A549 (cell line): ENCODE measurements around the gene OSTC.

ENCODE experiments used
- BCL3 ChIP-seq: fragments of >200 bp; sonication (Bioruptor Twin); formaldehyde crosslinking; IDR thresholded peaks from 3 replicates; pipeline ENCODE4 v1.6.1; 2016
- EP300 ChIP-seq, 2 experiments: fragments of >200 bp; sonication (Bioruptor Twin); formaldehyde crosslinking; IDR thresholded peaks; 2 replicates in 1 of 2; 3 replicates in 1 of 2; pipeline ENCODE4 v1.6.1; 2016 to 2017
- ESRRA ChIP-seq: fragments of 150-350 bp; IDR thresholded peaks from 2 replicates; pipeline ENCODE4 v1.6.1; 2014; ENCODE audit warnings: mild to moderate bottlenecking, low read length, borderline replicate concordance
- JUN ChIP-seq, 2 experiments: fragments of >200 bp; sonication (Bioruptor Twin); formaldehyde crosslinking; IDR thresholded peaks; 2 replicates in 1 of 2; 3 replicates in 1 of 2; pipeline ENCODE4 v1.6.1; 2016 to 2017
- JUNB ChIP-seq: fragments of >200 bp; sonication (Bioruptor Twin); formaldehyde crosslinking; IDR thresholded peaks from 2 replicates; pipeline ENCODE4 v1.6.1; 2016
- MAFK ChIP-seq: fragments of 450-650 bp; IDR thresholded peaks from 2 replicates; pipeline ENCODE4 v1.6.1; 2014; ENCODE audit not compliant: partially characterized antibody
- PBX3 ChIP-seq: IDR thresholded peaks from 2 replicates; pipeline ENCODE4 v1.6.1; 2012
- PHF8 ChIP-seq: fragments of 200-600 bp; sonication (generic); IDR thresholded peaks from 2 replicates; pipeline ENCODE4 v1.6.1; 2016; ENCODE audit warnings: low read depth, mild to moderate bottlenecking, antibody characterized with exemption, moderate library complexity, borderline replicate concordance
- POLR2A ChIP-seq: IDR thresholded peaks from 2 replicates; pipeline ENCODE4 v1.6.1; 2012; ENCODE audit warnings: mild to moderate bottlenecking, low read length
- ZFP36 ChIP-seq: fragments of 450-650 bp; IDR thresholded peaks from 2 replicates; pipeline ENCODE4 v1.6.1; 2014; ENCODE audit warnings: borderline replicate concordance; ENCODE audit not compliant: partially characterized antibody
- TF ChIP-seq, protein P1 (sequence below): fragments of >200 bp; sonication (Bioruptor Twin); formaldehyde crosslinking; IDR thresholded peaks from 3 replicates; pipeline ENCODE4 v1.5.1; 2016
- TF ChIP-seq, protein P2 (sequence below): IDR thresholded peaks from 2 replicates; pipeline ENCODE4 v1.6.1; 2012

DNA sequence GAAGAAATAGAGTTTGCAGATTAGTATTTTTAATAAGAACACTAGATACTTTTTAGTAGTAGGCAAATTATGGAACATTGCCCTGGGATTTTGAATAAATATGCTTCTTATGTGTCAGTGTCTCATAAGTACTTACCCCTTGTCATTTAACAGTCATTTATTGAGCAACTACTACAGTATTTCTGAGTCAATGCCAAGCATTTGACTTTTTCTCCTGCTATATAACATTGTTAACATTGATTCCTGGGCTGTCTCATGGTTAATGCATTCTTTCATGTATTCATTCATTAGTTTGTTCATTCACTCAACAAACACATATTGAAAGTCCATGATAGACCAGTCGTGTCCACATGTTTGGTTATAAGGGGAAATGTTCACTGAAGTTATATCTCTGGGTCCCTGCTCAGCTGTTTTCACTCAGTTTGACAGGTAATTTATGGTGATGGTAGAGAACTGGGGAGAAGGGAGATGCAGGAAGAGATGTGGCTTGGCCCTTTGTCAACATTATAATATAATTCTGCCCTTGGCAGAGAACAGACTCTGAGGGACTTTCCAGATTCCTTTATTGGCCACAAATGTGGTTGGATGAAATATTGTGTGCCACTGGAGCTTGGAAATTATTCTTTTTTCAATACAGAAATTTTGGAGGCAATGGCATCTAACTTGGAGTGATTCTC lies 49.8 kb downstream of the OSTC start:
- TF ChIP-seq PHF8 (no peak), MAFK (no peak), PBX3 (no peak), BCL3 (no peak), ESRRA (no peak), EP300 (IDR thresholded peaks at IDR 0.05) (no peak), JUN (IDR thresholded peaks at IDR 0.05) (no peak), JUNB (no peak), POLR2A (no peak), ZFP36 (no peak)
- TF ChIP-seq, protein P1, sequence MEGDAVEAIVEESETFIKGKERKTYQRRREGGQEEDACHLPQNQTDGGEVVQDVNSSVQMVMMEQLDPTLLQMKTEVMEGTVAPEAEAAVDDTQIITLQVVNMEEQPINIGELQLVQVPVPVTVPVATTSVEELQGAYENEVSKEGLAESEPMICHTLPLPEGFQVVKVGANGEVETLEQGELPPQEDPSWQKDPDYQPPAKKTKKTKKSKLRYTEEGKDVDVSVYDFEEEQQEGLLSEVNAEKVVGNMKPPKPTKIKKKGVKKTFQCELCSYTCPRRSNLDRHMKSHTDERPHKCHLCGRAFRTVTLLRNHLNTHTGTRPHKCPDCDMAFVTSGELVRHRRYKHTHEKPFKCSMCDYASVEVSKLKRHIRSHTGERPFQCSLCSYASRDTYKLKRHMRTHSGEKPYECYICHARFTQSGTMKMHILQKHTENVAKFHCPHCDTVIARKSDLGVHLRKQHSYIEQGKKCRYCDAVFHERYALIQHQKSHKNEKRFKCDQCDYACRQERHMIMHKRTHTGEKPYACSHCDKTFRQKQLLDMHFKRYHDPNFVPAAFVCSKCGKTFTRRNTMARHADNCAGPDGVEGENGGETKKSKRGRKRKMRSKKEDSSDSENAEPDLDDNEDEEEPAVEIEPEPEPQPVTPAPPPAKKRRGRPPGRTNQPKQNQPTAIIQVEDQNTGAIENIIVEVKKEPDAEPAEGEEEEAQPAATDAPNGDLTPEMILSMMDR: no peak
- TF ChIP-seq, protein P2, sequence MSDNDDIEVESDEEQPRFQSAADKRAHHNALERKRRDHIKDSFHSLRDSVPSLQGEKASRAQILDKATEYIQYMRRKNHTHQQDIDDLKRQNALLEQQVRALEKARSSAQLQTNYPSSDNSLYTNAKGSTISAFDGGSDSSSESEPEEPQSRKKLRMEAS: no peak
